ENCODE results near the gene HNRNPUL1. TPM values are rescaled to one million over a fixed set of nuclear protein-coding genes. Genes with fewer than 3 reads are reported as not detected.

Gene HNRNPUL1
- total and polyA plus RNA-seq, 10 of the 15 experiments (the other 5 are each of a cell fraction or from before 2014, with no cell fraction given): 11.1 to 276 (median 117) TPM

- peaks cover 6 to 27% of the 10 kb centered on the region in 2 experiments for H3K36me3 ChIP-seq (ENCODE audit: control insufficient read depth in 2 of 2, insufficient read depth in 2 of 2, low read length in 1 of 2)
- no TSS peak for BruUV-seq (replicated peaks)
- DNase-seq (ENCODE audit: low read depth, low spot score): no peak
- TF ChIP-seq, protein P1, sequence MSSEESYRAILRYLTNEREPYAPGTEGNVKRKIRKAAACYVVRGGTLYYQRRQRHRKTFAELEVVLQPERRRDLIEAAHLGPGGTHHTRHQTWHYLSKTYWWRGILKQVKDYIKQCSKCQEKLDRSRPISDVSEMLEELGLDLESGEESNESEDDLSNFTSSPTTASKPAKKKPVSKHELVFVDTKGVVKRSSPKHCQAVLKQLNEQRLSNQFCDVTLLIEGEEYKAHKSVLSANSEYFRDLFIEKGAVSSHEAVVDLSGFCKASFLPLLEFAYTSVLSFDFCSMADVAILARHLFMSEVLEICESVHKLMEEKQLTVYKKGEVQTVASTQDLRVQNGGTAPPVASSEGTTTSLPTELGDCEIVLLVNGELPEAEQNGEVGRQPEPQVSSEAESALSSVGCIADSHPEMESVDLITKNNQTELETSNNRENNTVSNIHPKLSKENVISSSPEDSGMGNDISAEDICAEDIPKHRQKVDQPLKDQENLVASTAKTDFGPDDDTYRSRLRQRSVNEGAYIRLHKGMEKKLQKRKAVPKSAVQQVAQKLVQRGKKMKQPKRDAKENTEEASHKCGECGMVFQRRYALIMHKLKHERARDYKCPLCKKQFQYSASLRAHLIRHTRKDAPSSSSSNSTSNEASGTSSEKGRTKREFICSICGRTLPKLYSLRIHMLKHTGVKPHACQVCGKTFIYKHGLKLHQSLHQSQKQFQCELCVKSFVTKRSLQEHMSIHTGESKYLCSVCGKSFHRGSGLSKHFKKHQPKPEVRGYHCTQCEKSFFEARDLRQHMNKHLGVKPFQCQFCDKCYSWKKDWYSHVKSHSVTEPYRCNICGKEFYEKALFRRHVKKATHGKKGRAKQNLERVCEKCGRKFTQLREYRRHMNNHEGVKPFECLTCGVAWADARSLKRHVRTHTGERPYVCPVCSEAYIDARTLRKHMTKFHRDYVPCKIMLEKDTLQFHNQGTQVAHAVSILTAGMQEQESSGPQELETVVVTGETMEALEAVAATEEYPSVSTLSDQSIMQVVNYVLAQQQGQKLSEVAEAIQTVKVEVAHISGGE (CRISPR knock-in tag; IDR thresholded peaks at IDR 0.05): 0 out of 2 replicates have a peak, but pooled peaks have one; percentile 12
- TF ChIP-seq RCOR1 (conservative IDR thresholded peaks at IDR 0.05; ENCODE audit: low read depth, low read length) (no peak), NBN (IDR thresholded peaks at IDR 0.05) (peak; percentile 46), IRF5 (IDR thresholded peaks at IDR 0.05; ENCODE audit: borderline replicate concordance) (no peak), SMAD1 (IDR thresholded peaks at IDR 0.05; ENCODE audit: low read depth, partially characterized antibody) (peak; percentile 15), MYB (IDR thresholded peaks at IDR 0.05; ENCODE audit: borderline replicate concordance, low read depth, low read length) (no peak), SMARCA5 (IDR thresholded peaks at IDR 0.05) (peak; percentile 21; the same call in 1 of the 2 replicates), POLR2AphosphoS5 (IDR thresholded peaks at IDR 0.05; ENCODE audit: low read length) (peak; percentile 52), SMAD5 (IDR thresholded peaks at IDR 0.05; ENCODE audit: low read depth) (peak; percentile 20; the same call in 1 of the 2 replicates), GABPA (IDR thresholded peaks at IDR 0.05; ENCODE audit: low read depth) (peak; percentile 79; the same call in 1 of the 2 replicates), RBBP5 (conservative IDR thresholded peaks at IDR 0.05) (no peak), ZSCAN29 (IDR thresholded peaks at IDR 0.05) (no peak; the same call in 1 of the 2 replicates), IKZF2 (IDR thresholded peaks at IDR 0.05) (peak in 1 of 2 experiments; percentile 32; a peak in 1 of 4 replicates), DPF2 (IDR thresholded peaks at IDR 0.05) (no peak), YY1 (IDR thresholded peaks at IDR 0.05; ENCODE audit: low read depth, low read length) (no peak), HDGF (IDR thresholded peaks at IDR 0.05) (peak; percentile 17; the same call in 1 of the 2 replicates), MEF2A (IDR thresholded peaks at IDR 0.05; ENCODE audit: insufficient read depth, low read depth, low read length) (no peak)
- TF ChIP-seq, protein P2, sequence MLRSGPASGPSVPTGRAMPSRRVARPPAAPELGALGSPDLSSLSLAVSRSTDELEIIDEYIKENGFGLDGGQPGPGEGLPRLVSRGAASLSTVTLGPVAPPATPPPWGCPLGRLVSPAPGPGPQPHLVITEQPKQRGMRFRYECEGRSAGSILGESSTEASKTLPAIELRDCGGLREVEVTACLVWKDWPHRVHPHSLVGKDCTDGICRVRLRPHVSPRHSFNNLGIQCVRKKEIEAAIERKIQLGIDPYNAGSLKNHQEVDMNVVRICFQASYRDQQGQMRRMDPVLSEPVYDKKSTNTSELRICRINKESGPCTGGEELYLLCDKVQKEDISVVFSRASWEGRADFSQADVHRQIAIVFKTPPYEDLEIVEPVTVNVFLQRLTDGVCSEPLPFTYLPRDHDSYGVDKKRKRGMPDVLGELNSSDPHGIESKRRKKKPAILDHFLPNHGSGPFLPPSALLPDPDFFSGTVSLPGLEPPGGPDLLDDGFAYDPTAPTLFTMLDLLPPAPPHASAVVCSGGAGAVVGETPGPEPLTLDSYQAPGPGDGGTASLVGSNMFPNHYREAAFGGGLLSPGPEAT (IDR thresholded peaks at IDR 0.05; ENCODE audit: low read depth): no peak
These were observed 63.0 kb downstream of the HNRNPUL1 start for GRCh38 chr19:41327076-41327575.

More at GRCh38 chr19:41327076-41327575, 63.0 kb downstream of the HNRNPUL1 start:
- ChIA-PET POLR2A (interaction anchor here (0.6 to 1.6 kb wide), 6 partner anchors 24 to 41 kb away, joined by 3 to 5 read pairs (median 4); partner anchors contain the start of genes B9D2 and TGFB1), RAD21 (ENCODE audit: unreplicated experiment) (interaction anchor here (0.9 to 2.8 kb wide), 11 partner anchors 9 to 123 kb away, joined by 3 to 26 read pairs (median 5); partner anchors contain the start of genes B9D2 and TGFB1), CTCF (interaction anchor here (0.8 to 2.1 kb wide), 10 partner anchors 19 to 236 kb away, joined by 3 to 10 read pairs (median 3); partner anchors contain the start of gene B9D2), SMC1A (ENCODE audit: uncharacterized antibody, unreplicated experiment) (interaction anchor here (0.5 to 1.8 kb wide), 13 partner anchors 17 to 528 kb away, joined by 3 to 5 read pairs (median 3); partner anchors contain the start of genes B9D2, CCDC97, DMAC2 and EGLN2)
- peak overlapping the region; percentile 49; the same call in 1 of the 2 replicates for H2AFZ ChIP-seq (ENCODE audit: control insufficient read depth, low read depth, low read length)
- H3K27ac ChIP-seq (ENCODE audit: control insufficient read depth, insufficient read depth): peak overlapping the region; percentile 93
- 3% methylated on average over 13 of the region's 13 CpGs for WGBS (ENCODE audit: insufficient coverage, insufficient replicate concordance, low lambda C conversion rate, missing lambda C conversion rate)
- peak overlapping the region; percentile 93 for H3K4me2 ChIP-seq (ENCODE audit: control insufficient read depth, insufficient read depth)
- peaks cover 37% of the 10 kb centered on the region for H3K4me1 ChIP-seq (ENCODE audit: control insufficient read depth, insufficient read depth, low read length)
- no peaks in the 10 kb centered on the region for H3K27me3 ChIP-seq (replicated peaks in 1 of 2; ENCODE audit: control insufficient read depth in 2 of 2, insufficient read depth in 2 of 2, low read length in 1 of 2)
- in situ Hi-C loops (cut with MboI) (no loop called here), intact Hi-C loops (cut with micrococcal nuclease; ENCODE audit: unreplicated experiment) (loop anchor here (2.0 kb wide), 1 partner anchor 24 kb away; no protein-coding TSS in a partner anchor)
- FAIRE-seq (no peak), ATAC-seq (peak; percentile 8)
- no peaks in the 10 kb centered on the region for H4K20me1 ChIP-seq (ENCODE audit: control insufficient read depth, insufficient read depth)
- H3K9ac ChIP-seq (ENCODE audit: control insufficient read depth, insufficient read depth, low read length): peak overlapping the region; percentile 75
- H3K9me3 ChIP-seq (replicated peaks; ENCODE audit: control insufficient read depth, insufficient read depth, low read length): no peaks in the 10 kb centered on the region
- peak overlapping the region; percentile 77 for H3K4me3 ChIP-seq
- H3K79me2 ChIP-seq (ENCODE audit: control insufficient read depth, insufficient read depth, low read length): peaks cover 10% of the 10 kb centered on the region
